ENCODE data around the gene MRPL55.

DNA sequence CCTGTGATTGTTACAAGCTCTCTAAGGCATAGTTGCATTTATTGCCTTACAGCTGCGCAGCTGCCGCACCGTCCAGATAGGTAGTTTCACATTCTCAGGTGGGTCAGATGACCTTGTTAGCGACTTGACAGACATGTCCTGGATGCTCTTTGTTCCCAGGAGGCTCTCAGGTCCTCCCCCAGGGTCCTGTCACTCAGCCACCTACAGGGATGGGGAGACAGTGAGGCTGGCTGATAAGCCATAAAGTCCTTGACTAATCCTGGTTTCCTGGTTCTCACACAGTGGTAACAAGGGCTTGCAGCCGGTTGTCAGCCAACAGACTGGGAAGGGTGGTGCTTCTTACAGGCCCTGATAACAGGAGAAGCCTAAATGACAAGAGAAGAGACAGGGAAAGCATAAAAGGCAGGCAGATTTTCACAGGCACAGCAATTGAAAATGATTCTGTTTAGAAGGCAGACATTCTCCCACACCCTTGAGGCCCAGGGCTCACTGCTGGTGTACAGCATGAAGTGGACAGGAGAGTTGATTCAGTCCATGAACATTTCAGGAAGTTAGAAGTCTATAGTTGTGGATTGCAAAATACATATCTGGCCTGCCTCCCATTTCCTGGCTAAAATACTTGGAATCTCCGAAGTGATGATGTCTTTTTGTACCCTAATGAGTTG is 23.7 kb downstream of the MRPL55 start:
- TF ChIP-seq, protein P1, sequence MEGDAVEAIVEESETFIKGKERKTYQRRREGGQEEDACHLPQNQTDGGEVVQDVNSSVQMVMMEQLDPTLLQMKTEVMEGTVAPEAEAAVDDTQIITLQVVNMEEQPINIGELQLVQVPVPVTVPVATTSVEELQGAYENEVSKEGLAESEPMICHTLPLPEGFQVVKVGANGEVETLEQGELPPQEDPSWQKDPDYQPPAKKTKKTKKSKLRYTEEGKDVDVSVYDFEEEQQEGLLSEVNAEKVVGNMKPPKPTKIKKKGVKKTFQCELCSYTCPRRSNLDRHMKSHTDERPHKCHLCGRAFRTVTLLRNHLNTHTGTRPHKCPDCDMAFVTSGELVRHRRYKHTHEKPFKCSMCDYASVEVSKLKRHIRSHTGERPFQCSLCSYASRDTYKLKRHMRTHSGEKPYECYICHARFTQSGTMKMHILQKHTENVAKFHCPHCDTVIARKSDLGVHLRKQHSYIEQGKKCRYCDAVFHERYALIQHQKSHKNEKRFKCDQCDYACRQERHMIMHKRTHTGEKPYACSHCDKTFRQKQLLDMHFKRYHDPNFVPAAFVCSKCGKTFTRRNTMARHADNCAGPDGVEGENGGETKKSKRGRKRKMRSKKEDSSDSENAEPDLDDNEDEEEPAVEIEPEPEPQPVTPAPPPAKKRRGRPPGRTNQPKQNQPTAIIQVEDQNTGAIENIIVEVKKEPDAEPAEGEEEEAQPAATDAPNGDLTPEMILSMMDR (IDR thresholded peaks at IDR 0.05; ENCODE audit: low read length), result no peak
- TF ChIP-seq EZH2 (IDR thresholded peaks at IDR 0.05; ENCODE audit: borderline replicate concordance, low read length), result no peak

Data from OCI-LY1 (cell line).